ENCODE results near the gene RXFP1. TPM values are rescaled to one million over a fixed set of nuclear protein-coding genes. Genes with fewer than 3 reads are reported as not detected.

RXFP1 gene
- polyA plus RNA-seq, 1 donor (not counting 4 experiments of a cell fraction or from before 2014, with no cell fraction given) = not detected

GRCh38 chr4:158617956-158618355 lies 96.3 kb downstream of the RXFP1 start:
- Histone ChIP-seq H2AFZ (ENCODE audit: control insufficient read depth, low read length) (no peak overlapping the region), H3K27ac (ENCODE audit: control insufficient read depth, insufficient read depth, low read length) (no peak overlapping the region), H3K9me1 (ENCODE audit: control insufficient read depth, extremely low read depth, insufficient read depth, low read length) (no peaks in the 10 kb centered on the region), H3K4me1 (ENCODE audit: control insufficient read depth, extremely low read depth, insufficient read depth, low read length) (no peaks in the 10 kb centered on the region), H3K27me3 (ENCODE audit: control insufficient read depth, extremely low read depth, insufficient read depth, low read length) (no peaks in the 10 kb centered on the region), H3K36me3 (ENCODE audit: control insufficient read depth in 2 of 2, extremely low read depth in 1 of 2, insufficient read depth in 2 of 2, low read length in 2 of 2) (no peaks in the 10 kb centered on the region), H3K9ac (ENCODE audit: control insufficient read depth, extremely low read depth, insufficient read depth, low read length) (no peak overlapping the region), H3K4me3 (ENCODE audit: control insufficient read depth in 2 of 3, extremely low read depth in 1 of 3, insufficient read depth in 2 of 3, low read depth in 1 of 3, low read length in 3 of 3) (no peak overlapping the region), H3K79me2 (ENCODE audit: control insufficient read depth, insufficient read depth, low read length) (no peaks in the 10 kb centered on the region), H3K4me2 (ENCODE audit: control insufficient read depth, extremely low read depth, insufficient read depth, low read depth, low read length) (no peak overlapping the region), H4K20me1 (ENCODE audit: control insufficient read depth, extremely low read depth, insufficient read depth, low read length) (no peaks in the 10 kb centered on the region), H3K9me3 (ENCODE audit: control insufficient read depth, low read depth, low read length) (no peaks in the 10 kb centered on the region)
- dilution Hi-C loops (cut with MboI; ENCODE audit: extremely low pct_ligation_motif_present, low sequenced_read_pairs) = no loop called here
- DNase-seq (ENCODE audit: low read depth, low spot score) (no peak), FAIRE-seq (no peak)
- no peak for TF ChIP-seq CTCF (optimal IDR thresholded peaks at IDR 0.05 in 1 of 3, IDR thresholded peaks at IDR 0.05 in 1 of 3, conservative IDR thresholded peaks at IDR 0.05 in 1 of 3; ENCODE audit: extremely low read depth in 1 of 3, insufficient read depth in 2 of 3, low read length in 3 of 3)
- TF ChIP-seq EZH2 (IDR thresholded peaks at IDR 0.05; ENCODE audit: low read length) = no peak

- Histone ChIP-seq H3K27me3 (ENCODE audit: control insufficient read depth, extremely low read depth, insufficient read depth, low read length) (no peaks in the 10 kb centered on the region), H4K20me1 (ENCODE audit: control insufficient read depth, extremely low read depth, insufficient read depth, low read length) (no peaks in the 10 kb centered on the region), H3K4me3 (ENCODE audit: control insufficient read depth in 2 of 3, extremely low read depth in 1 of 3, insufficient read depth in 2 of 3, low read depth in 1 of 3, low read length in 3 of 3) (no peak overlapping the region), H3K9me3 (ENCODE audit: control insufficient read depth, low read depth, low read length) (no peaks in the 10 kb centered on the region), H3K27ac (ENCODE audit: control insufficient read depth, insufficient read depth, low read length) (no peak overlapping the region), H3K9me1 (ENCODE audit: control insufficient read depth, extremely low read depth, insufficient read depth, low read length) (no peaks in the 10 kb centered on the region), H3K79me2 (ENCODE audit: control insufficient read depth, insufficient read depth, low read length) (no peaks in the 10 kb centered on the region), H3K9ac (ENCODE audit: control insufficient read depth, extremely low read depth, insufficient read depth, low read length) (no peak overlapping the region), H3K36me3 (ENCODE audit: control insufficient read depth in 2 of 2, extremely low read depth in 1 of 2, insufficient read depth in 2 of 2, low read length in 2 of 2) (no peaks in the 10 kb centered on the region), H3K4me1 (ENCODE audit: control insufficient read depth, extremely low read depth, insufficient read depth, low read length) (no peaks in the 10 kb centered on the region), H3K4me2 (ENCODE audit: control insufficient read depth, extremely low read depth, insufficient read depth, low read depth, low read length) (no peak overlapping the region), H2AFZ (ENCODE audit: control insufficient read depth, low read length) (no peak overlapping the region)
- dilution Hi-C loops (cut with MboI; ENCODE audit: extremely low pct_ligation_motif_present, low sequenced_read_pairs) = no loop called here
- no peak for TF ChIP-seq CTCF (optimal IDR thresholded peaks at IDR 0.05 in 1 of 3, IDR thresholded peaks at IDR 0.05 in 1 of 3, conservative IDR thresholded peaks at IDR 0.05 in 1 of 3; ENCODE audit: extremely low read depth in 1 of 3, insufficient read depth in 2 of 3, low read length in 3 of 3)
- TF ChIP-seq EZH2 (IDR thresholded peaks at IDR 0.05; ENCODE audit: low read length) = no peak
- FAIRE-seq (peak; percentile 26), DNase-seq (ENCODE audit: low read depth, low spot score) (peak; percentile 59)
These were observed 100.0 kb downstream of the RXFP1 start for GRCh38 chr4:158621729-158622128.

Measured in keratinocyte (primary cell).